Measurements from ENCODE around the gene PROX1. TPM values are rescaled to one million over a fixed set of nuclear protein-coding genes. Genes with fewer than 3 reads are reported as not detected.

The PROX1 gene
- total RNA-seq, 2 experiments from 2014 or later = not detected

DNA sequence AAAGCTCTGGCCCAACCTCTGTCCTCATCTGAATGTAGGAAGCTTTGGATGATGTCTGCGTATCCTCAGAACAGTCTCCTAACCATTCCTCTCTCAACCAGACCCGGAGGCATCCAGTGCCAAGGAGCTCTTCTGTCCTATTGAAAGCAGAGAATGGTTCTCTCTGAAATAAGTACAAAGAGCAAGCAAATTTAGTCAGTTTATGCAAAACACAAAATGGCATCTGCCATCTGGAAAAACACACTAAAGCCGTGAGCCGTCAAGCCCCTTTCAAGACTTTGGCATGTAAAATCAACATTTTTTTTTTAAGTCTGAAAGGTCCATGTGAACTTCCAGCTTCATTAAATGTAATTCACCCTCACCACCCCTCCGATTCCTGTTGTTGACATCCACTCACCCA, 21.7 kb upstream of the PROX1 start:
- Mint-ChIP-seq H3K9me3 (ENCODE audit: insufficient read depth) (no peaks in the 10 kb centered on the region), H3K36me3 (ENCODE audit: low read depth) (no peaks in the 10 kb centered on the region), H3K4me1 (ENCODE audit: low read depth) (no peaks in the 10 kb centered on the region), H3K27ac (no peak overlapping the region), H3K4me3 (no peak overlapping the region), H3K27me3 (ENCODE audit: low read depth) (peaks cover 11% of the 10 kb centered on the region)
- ChIA-PET POLR2A (no interaction called here), CTCF (no interaction called here)
- no peak for DNase-seq
- no peak for ATAC-seq

DNA sequence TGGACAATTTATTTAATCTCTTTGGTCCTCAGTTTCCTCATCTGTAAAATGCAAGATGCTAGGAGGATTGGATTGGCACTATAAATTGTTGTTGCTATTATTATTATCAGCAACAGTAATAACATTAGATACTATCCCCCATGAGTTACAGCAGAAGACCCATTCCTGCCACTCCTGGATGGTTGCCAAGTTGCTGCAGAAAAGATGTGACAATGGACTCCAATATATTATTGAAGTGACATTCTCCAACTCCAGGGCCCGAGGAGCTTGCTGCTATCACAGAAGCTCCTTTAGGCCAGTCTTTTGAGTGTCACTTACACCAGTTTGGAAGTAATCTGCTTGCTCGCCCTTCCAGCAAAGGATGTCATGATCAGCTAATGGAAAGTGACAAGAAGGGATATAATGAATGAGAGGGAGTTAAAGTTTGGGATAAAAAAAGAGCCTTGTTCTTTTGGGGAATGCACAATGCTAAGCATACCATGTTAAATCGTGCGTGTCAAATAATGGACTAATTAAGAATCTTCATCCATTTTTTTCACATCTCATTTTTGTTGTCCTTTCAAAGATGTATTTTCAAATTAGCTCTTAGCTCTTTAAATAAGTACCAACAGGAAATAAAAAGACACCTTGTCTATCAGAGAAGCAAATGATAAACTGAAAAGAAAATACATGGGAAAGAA, 19.5 kb upstream of the PROX1 start:
- Mint-ChIP-seq H3K9me3 (ENCODE audit: insufficient read depth) (no peaks in the 10 kb centered on the region), H3K4me3 (no peak overlapping the region), H3K27ac (no peak overlapping the region), H3K36me3 (ENCODE audit: low read depth) (no peaks in the 10 kb centered on the region), H3K27me3 (ENCODE audit: low read depth) (peaks cover 11% of the 10 kb centered on the region), H3K4me1 (ENCODE audit: low read depth) (no peaks in the 10 kb centered on the region)
- DNase-seq (no peak), ATAC-seq (no peak)
- POLR2A ChIA-PET = no interaction called here
- CTCF ChIA-PET = no interaction called here

DNA sequence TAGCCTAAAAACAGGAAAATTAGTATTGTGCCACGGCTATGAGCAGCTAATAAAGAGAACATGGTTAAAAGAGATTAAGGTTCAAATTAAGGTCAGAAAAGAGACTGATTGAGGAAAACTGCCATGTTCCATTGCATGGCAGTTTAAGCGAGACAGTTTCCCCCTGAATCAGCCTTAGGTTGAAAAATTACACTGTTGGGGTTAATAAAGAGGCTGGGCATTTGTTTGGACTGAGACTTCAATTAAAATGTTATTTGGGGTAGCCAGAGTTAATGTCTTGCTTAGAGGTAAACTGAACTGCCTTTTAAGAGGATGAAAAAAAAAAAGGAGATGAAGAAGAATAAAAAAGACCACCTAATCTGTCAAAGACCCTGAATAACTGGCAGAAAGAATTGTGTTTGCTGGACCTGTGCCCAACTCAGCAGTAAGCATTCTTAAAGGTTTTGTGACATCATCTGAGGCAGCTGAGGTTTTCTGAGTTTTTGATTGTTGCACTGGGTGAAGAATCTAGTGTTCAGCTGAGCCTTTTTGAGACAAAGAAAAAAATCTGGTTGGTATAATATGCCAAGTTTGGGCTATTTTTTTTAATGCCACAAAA, 17.7 kb upstream of the PROX1 start:
- CTCF ChIA-PET = no interaction called here
- Mint-ChIP-seq H3K4me1 (ENCODE audit: low read depth) (no peaks in the 10 kb centered on the region), H3K36me3 (ENCODE audit: low read depth) (no peaks in the 10 kb centered on the region), H3K27me3 (ENCODE audit: low read depth) (peaks cover 11% of the 10 kb centered on the region), H3K9me3 (ENCODE audit: insufficient read depth) (no peaks in the 10 kb centered on the region), H3K4me3 (no peak overlapping the region), H3K27ac (no peak overlapping the region)
- DNase-seq (no peak), ATAC-seq (no peak)
- POLR2A ChIA-PET = no interaction called here

DNA sequence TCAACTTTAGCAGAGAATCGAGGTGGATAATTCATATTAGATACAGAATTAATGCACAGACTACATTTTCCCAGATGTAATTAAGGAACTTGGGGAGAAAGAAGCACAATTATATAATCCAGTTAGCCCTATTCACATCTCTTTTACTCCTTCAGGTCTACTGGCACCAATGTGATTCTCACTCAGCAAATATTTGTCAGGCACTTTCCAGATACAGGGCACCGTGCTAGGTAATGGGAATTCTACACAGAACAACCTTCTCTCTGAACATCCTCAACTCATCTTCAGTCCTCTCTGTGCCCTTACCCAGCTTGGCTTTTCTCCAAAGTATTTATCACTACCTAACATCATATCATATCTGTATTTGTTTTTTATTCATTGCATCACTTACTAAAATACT, 15.6 kb upstream of the PROX1 start:
- ChIA-PET POLR2A (no interaction called here), CTCF (no interaction called here)
- Mint-ChIP-seq H3K9me3 (ENCODE audit: insufficient read depth) (no peaks in the 10 kb centered on the region), H3K27me3 (ENCODE audit: low read depth) (peaks cover 12% of the 10 kb centered on the region), H3K36me3 (ENCODE audit: low read depth) (no peaks in the 10 kb centered on the region), H3K4me1 (ENCODE audit: low read depth) (no peaks in the 10 kb centered on the region), H3K27ac (no peak overlapping the region), H3K4me3 (no peak overlapping the region)
- DNase-seq (no peak), ATAC-seq (no peak)

DNA sequence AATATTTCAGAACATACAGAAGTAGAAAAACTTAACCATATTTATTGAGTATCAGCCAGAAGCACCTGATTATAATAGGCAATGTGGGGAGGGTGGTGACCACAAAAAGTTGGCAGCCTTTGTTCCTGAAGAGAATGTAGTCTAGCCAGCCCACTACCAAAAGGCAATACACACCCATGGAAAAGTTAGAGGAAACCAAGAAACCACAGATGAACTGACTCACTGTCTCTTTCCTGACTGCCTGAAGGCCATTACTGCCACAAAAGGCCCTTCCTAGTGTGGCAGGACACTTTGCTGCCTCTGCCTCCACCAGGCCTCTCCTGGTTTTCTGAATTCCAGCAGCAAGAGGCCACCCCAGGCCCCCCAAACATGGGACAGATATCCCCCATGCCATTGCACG, 14.6 kb upstream of the PROX1 start:
- Mint-ChIP-seq H3K4me3 (no peak overlapping the region), H3K4me1 (ENCODE audit: low read depth) (no peaks in the 10 kb centered on the region), H3K27ac (no peak overlapping the region), H3K9me3 (ENCODE audit: insufficient read depth) (no peaks in the 10 kb centered on the region), H3K27me3 (ENCODE audit: low read depth) (peaks cover 17% of the 10 kb centered on the region), H3K36me3 (ENCODE audit: low read depth) (no peaks in the 10 kb centered on the region)
- ChIA-PET CTCF (no interaction called here), POLR2A (no interaction called here)
- no peak for DNase-seq
- ATAC-seq = no peak

DNA sequence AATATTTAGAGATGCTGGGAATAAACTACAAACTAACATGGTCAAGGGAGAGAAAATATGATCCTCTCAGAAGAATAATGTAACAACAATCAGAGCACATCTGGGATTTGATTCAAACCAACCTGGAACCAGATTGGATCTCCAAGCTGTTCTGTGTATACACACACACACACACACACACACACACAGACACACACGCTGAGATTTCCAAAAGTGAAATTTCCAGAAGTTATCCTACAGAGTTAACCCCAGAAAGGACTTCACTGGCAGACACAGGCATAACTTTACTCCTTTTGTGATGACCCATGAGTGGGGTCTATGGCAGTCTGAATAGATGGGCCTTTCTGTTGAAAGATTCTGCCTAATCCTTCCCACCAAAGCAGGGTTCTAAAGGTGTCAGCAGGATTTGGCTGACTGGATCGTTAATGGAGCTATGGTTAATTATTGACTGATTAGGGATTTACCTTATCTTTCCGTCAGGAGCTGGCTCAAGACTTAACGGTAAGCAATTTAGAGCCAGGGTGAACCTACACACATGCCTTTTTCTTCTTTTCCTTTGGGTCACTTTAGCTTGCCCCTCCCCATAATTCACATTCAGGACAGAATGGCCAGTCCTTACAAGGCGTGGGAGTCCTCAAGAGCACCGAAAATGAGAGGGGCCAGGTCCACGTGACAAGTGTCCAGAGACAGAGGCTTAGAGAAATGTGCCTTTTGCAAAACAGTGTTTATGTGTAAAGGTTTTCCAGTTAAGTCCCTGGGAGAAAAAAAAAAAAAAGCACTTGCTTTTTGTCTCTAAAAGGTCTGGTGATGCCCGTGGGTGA, 10.9 kb upstream of the PROX1 start:
- ATAC-seq (no peak), DNase-seq (no peak)
- H3K36me3 Mint-ChIP-seq (ENCODE audit: low read depth) = no peaks in the 10 kb centered on the region
- no peak overlapping the region for H3K4me3 Mint-ChIP-seq
- H3K9me3 Mint-ChIP-seq (ENCODE audit: insufficient read depth) = no peaks in the 10 kb centered on the region
- POLR2A ChIA-PET = no interaction called here
- CTCF ChIA-PET = no interaction called here
- no peaks in the 10 kb centered on the region for H3K4me1 Mint-ChIP-seq (ENCODE audit: low read depth)
- no peak overlapping the region for H3K27ac Mint-ChIP-seq
- peaks cover 46% of the 10 kb centered on the region for H3K27me3 Mint-ChIP-seq (ENCODE audit: low read depth)

DNA sequence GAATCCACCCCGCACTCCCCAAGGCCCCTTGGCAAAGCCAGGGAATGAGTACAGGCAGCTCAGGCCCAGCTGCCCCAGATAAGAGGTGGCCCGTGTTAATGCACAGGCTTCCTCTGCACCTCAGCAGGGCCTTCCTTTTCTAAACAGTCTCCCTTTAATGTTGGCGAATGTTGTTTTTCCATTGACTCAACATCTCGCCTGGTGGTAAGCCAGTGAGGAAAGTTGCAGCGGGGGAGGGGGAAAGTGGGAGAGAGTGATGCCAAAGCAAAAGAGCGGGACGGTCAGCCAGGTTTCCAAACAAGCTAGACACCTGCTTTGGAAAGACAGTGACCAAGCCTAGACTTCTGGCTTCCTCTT, 10.3 kb upstream of the PROX1 start:
- ATAC-seq (no peak), DNase-seq (no peak)
- peaks cover 52% of the 10 kb centered on the region for H3K27me3 Mint-ChIP-seq (ENCODE audit: low read depth)
- H3K36me3 Mint-ChIP-seq (ENCODE audit: low read depth) = no peaks in the 10 kb centered on the region
- CTCF ChIA-PET = no interaction called here
- no peak overlapping the region for H3K4me3 Mint-ChIP-seq
- POLR2A ChIA-PET = no interaction called here
- H3K4me1 Mint-ChIP-seq (ENCODE audit: low read depth) = no peaks in the 10 kb centered on the region
- no peak overlapping the region for H3K27ac Mint-ChIP-seq
- no peaks in the 10 kb centered on the region for H3K9me3 Mint-ChIP-seq (ENCODE audit: insufficient read depth)

DNA sequence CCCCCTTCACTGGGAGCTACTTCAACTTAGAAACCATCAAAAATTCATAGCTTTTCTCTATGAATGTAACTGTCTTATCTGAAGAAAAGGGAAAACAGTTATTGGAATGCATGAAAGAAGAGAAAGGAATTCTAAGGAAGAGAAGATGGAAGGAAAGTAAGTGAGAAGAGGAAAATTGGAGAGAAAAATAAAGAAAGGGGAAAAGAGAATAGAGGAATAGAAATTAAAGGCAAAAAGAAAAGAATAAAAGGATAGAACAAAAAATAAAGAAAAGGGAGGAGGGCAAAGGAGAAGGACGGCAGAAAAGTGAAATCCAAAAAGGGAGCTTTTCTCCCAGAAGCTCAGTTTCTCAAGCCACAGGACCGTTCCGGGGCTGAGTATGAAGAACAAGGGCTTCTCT, 9.9 kb upstream of the PROX1 start:
- Mint-ChIP-seq H3K36me3 (ENCODE audit: low read depth) (no peaks in the 10 kb centered on the region), H3K27ac (no peak overlapping the region), H3K27me3 (ENCODE audit: low read depth) (peaks cover 52% of the 10 kb centered on the region), H3K4me1 (ENCODE audit: low read depth) (no peaks in the 10 kb centered on the region), H3K4me3 (no peak overlapping the region), H3K9me3 (ENCODE audit: insufficient read depth) (no peaks in the 10 kb centered on the region)
- CTCF ChIA-PET = no interaction called here
- DNase-seq = no peak
- POLR2A ChIA-PET = no interaction called here
- ATAC-seq = no peak

DNA sequence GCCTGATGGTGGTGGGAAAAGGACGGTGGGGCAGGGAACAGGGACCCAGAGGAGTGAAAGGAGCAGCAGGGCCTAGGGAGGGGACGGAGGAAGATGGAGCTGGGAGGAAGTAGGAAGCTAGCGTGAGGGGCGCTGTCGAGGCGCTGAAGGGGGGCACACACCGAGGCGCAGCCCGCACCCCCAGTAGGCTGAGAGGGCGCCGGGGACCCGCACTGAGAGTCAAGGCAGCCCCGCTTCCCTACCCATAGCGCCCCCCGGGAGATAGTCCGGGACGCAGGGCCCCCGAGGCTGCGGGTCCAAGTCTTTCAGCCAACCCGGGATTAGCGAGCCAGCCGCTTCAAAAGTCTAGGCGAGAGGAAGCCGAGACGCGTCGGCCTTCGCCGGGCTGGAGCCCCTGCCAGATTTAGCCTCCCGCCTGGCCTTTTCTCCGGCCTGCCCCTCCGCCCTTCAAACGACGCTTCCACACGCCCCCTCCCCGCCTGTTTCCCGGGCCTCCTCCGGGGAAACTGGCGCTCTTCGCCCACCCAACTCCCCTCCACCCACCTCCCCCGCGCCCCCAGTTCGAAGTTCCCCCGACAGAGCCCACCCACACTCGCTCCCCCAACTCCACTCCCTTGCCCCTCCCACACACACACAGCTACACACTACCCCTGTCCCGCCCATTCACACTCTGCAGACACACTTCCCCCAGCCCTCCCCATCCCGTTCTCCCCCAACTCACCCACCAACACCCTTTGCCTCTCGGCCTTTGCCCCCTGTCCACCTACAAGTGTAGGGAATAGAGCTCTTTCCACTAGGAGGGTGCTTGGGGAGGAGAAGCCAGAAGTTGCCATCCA, 7.8 kb upstream of the PROX1 start:
- Mint-ChIP-seq H3K27me3 (ENCODE audit: low read depth) (peaks cover 72% of the 10 kb centered on the region), H3K4me3 (no peak overlapping the region), H3K36me3 (ENCODE audit: low read depth) (peaks cover 8% of the 10 kb centered on the region), H3K27ac (no peak overlapping the region), H3K9me3 (ENCODE audit: insufficient read depth) (no peaks in the 10 kb centered on the region), H3K4me1 (ENCODE audit: low read depth) (no peaks in the 10 kb centered on the region)
- CTCF ChIA-PET = no interaction called here
- POLR2A ChIA-PET = no interaction called here
- no peak for DNase-seq
- no peak for ATAC-seq

DNA sequence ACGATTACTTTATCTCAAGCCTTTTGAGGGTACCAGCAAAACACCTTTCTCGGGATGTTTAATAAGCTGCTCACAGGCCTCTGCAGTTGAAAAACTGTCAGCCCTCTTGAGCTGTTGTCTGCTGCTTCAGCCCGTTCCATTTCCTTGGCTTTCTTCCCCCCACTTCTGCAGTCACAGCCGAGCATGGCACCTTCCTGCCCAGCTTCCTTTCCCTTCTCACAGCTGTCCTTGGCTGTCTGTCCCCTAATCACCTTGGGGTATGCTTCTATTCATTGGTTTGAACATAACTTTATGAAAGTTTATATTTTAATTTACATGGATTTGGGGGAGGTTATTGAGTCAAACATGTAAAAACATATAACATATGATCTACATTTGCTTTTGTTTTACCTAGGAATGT, 6.9 kb upstream of the PROX1 start:
- peaks cover under 1% of the 10 kb centered on the region for H3K4me1 Mint-ChIP-seq (ENCODE audit: low read depth)
- DNase-seq = no peak
- peaks cover 8% of the 10 kb centered on the region for H3K36me3 Mint-ChIP-seq (ENCODE audit: low read depth)
- no peak for ATAC-seq
- H3K27ac Mint-ChIP-seq = no peak overlapping the region
- H3K4me3 Mint-ChIP-seq = no peak overlapping the region
- POLR2A ChIA-PET = no interaction called here
- peaks cover 82% of the 10 kb centered on the region for H3K27me3 Mint-ChIP-seq (ENCODE audit: low read depth)
- H3K9me3 Mint-ChIP-seq (ENCODE audit: insufficient read depth) = no peaks in the 10 kb centered on the region
- CTCF ChIA-PET = interaction anchor here (0.6 kb wide), 1 partner anchor 697 kb away, joined by 3 read pairs; no protein-coding TSS in a partner anchor

DNA sequence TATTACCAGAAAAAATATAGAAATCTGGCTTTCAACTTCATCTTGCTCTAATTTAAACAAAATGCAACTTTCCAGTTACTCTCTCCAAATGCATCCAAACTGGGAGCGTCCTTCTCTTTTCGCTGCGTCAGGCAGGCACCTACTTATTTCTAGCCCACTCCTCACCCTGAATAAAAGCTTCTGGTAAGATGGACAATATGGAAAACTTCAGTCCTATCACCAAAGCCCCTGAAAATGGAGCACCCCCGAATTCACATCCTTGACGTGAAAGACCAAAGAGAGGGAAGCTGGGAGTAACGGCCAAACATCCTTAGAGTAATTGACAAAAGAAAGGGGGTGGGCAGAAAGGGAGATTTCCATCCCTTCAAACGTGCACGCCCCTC, 5.5 kb upstream of the PROX1 start:
- Mint-ChIP-seq H3K27me3 (ENCODE audit: low read depth) (peaks cover 86% of the 10 kb centered on the region), H3K4me3 (peak overlapping the region; percentile 12), H3K9me3 (ENCODE audit: insufficient read depth) (no peaks in the 10 kb centered on the region), H3K27ac (no peak overlapping the region), H3K36me3 (ENCODE audit: low read depth) (peaks cover 8% of the 10 kb centered on the region), H3K4me1 (ENCODE audit: low read depth) (peaks cover 8% of the 10 kb centered on the region)
- ChIA-PET CTCF (no interaction called here), POLR2A (no interaction called here)
- no peak for DNase-seq
- ATAC-seq = no peak
